Measurements from ENCODE around the gene SCUBE1.

DNA sequence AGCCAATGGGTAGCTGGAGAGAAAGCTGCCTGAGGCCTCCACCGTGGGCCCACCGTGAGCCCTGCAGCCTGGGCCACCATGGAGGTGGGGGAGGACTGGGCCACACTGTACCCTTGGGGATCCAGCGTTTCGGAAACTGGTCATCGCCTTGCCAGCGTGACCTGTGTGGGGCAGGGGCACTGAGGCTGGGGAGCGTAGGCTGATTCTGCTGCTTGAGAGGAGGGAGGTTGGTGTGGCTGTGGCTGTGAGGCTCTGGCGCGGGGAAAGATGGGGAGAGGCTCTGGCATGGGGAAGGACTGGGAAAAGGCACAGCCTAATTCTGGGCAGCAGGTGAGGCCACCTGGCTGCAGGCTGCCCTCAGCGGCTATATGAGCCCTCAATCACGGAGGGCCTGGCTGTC lies 143.6 kb downstream of the SCUBE1 start:
- TF ChIP-seq, protein P1, sequence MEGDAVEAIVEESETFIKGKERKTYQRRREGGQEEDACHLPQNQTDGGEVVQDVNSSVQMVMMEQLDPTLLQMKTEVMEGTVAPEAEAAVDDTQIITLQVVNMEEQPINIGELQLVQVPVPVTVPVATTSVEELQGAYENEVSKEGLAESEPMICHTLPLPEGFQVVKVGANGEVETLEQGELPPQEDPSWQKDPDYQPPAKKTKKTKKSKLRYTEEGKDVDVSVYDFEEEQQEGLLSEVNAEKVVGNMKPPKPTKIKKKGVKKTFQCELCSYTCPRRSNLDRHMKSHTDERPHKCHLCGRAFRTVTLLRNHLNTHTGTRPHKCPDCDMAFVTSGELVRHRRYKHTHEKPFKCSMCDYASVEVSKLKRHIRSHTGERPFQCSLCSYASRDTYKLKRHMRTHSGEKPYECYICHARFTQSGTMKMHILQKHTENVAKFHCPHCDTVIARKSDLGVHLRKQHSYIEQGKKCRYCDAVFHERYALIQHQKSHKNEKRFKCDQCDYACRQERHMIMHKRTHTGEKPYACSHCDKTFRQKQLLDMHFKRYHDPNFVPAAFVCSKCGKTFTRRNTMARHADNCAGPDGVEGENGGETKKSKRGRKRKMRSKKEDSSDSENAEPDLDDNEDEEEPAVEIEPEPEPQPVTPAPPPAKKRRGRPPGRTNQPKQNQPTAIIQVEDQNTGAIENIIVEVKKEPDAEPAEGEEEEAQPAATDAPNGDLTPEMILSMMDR (IDR thresholded peaks at IDR 0.05), result no peak
- TF ChIP-seq POLR2A (IDR thresholded peaks at IDR 0.05; ENCODE audit: low read depth) (no peak), POLR2AphosphoS5 (IDR thresholded peaks at IDR 0.05) (no peak), EP300 (IDR thresholded peaks at IDR 0.05) (no peak)
